Inflammatory macrophage (primary cell): ENCODE measurements around the gene STT3A.

Experiments
- DNase-seq, 2 donors: peaks; one replicate each; pipeline ENCODE4 v3.0.0-alpha.2; 2020 to 2022

Gene STT3A

DNA sequence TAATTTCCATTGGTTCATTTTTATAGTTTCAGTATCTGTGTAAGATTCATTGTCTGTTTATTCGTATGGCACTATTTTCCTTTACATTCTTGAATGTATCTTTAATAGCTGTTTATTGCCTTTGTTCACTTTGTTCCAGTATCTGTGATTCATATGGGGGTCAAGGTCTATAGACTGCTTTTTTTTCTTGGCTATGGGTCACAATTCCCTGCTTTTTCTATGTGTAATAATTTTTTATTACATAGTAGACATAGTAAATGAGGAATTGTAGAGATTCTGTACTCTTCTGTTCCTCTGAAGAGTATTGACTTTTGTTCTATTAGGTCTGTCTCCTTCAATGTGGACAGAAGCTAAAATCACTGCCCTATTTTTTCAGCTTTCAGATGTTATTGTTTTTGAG is 77.5 kb downstream of the STT3A start:
- no peak for DNase-seq

DNA sequence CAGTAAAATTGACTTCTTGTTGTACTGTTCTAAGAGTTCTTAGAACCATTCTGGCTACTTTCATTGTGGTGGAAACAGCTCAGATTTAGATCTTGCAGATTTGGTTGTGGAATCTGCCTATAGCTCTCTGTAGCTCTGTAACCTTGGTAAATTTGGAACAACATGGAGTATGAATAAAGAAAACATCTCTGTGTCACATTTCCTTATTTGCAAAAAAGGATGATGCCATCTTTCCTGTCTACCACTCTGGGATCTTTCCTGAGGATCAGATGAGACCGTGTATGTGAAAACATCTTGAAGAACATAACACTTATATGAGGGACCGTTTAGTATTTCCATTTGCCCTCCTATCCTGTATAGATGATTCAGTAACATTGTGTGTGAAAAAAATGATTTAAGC is 78.9 kb downstream of the STT3A start:
- DNase-seq, result no peak
